Fibroblast of pulmonary artery (primary cell): Measurements from ENCODE around the gene CTNNA3.

ENCODE experiments used
- DNase-seq: peaks from one replicate; pipeline ENCODE4 v3.0.0-alpha.2; 2010; ENCODE audit warnings: low read depth
- H3K4me3 ChIP-seq: replicated peaks from 2 replicates; pipeline ENCODE4 v1.5.1; 2011; ENCODE audit warnings: low read depth, mild to moderate bottlenecking, control low read depth, low read length, moderate library complexity
- TF ChIP-seq, protein P1 (sequence below): IDR thresholded peaks from 2 replicates; pipeline ENCODE4 v1.5.1; 2011; ENCODE audit warnings: mild to moderate bottlenecking, control low read depth, low read length, inconsistent platforms; ENCODE audit errors: missing control alignments

Gene CTNNA3

DNA sequence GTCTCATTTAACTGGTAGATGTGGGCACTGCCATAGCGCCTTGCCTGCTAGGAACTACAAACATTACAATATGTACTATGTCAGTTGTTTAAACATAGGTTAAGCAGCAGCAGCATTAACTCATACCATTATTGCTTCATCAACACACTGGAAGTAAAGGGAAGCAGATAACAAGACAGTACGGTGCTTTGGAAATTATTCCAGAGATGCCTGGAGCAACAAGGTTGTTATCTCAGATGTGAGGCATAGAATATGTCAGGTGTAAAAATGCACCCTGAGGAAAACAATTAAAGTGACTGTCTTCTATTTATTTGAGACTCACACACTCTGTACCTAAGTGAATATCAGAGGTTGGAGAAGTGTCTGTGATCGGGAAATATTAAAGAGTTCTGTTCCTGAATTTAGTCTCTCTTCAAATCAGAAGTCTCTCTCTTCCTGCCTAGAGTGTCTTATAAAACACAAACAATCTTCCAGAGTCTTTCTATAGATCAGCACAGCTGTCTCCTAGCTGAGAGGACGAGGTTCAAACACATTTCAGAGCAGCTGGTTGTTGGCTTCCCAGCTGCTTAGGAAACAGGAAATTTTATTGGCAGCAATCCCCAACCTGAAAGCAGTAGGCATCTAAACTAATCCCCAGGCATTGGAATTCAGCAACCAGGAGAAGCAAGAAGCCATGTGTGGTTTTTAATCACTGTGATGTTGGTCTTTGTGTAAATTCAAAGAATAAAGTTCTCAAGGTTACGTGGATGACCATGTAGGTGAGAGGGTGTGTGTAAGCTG is 1764.5 kb downstream of the CTNNA3 start:
- no peak for DNase-seq
- H3K4me3 ChIP-seq = no peak overlapping the region
- TF ChIP-seq, protein P1, sequence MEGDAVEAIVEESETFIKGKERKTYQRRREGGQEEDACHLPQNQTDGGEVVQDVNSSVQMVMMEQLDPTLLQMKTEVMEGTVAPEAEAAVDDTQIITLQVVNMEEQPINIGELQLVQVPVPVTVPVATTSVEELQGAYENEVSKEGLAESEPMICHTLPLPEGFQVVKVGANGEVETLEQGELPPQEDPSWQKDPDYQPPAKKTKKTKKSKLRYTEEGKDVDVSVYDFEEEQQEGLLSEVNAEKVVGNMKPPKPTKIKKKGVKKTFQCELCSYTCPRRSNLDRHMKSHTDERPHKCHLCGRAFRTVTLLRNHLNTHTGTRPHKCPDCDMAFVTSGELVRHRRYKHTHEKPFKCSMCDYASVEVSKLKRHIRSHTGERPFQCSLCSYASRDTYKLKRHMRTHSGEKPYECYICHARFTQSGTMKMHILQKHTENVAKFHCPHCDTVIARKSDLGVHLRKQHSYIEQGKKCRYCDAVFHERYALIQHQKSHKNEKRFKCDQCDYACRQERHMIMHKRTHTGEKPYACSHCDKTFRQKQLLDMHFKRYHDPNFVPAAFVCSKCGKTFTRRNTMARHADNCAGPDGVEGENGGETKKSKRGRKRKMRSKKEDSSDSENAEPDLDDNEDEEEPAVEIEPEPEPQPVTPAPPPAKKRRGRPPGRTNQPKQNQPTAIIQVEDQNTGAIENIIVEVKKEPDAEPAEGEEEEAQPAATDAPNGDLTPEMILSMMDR = no peak

- DNase-seq = no peak
- TF ChIP-seq, protein P1 = no peak
- H3K4me3 ChIP-seq = no peak overlapping the region
Observed at GRCh38 chr10:65911151-65911835, 1784.7 kb downstream of the CTNNA3 start.

GRCh38 chr10:65910209-65910608 is 1785.8 kb downstream of the CTNNA3 start:
- no peak for DNase-seq
- no peak overlapping the region for H3K4me3 ChIP-seq
- TF ChIP-seq, protein P1 = no peak

- TF ChIP-seq, protein P1 = no peak
- no peak for DNase-seq
- no peak overlapping the region for H3K4me3 ChIP-seq
Observed at GRCh38 chr10:65907199-65907712, 1788.7 kb downstream of the CTNNA3 start.

DNA sequence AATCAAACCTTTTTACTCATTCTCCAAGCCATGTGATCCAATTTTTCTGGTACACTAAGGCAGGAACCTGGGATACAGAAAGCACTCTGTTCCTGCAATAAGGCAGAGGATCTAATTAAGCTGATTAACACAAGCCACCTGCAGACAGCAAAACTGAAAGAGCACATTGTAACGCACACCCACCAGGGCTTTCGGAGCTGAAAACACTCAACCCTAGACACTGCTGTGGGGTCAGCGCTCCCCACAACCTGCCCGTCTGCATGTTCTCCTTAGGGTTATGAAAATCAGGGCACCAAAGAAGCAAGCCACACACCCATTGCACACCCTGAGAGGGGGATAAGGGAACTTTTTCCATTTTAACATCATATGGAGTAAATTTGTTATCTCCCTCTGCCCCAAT is 1792.4 kb downstream of the CTNNA3 start:
- H3K4me3 ChIP-seq = no peak overlapping the region
- TF ChIP-seq, protein P1 = no peak
- DNase-seq = no peak

DNA sequence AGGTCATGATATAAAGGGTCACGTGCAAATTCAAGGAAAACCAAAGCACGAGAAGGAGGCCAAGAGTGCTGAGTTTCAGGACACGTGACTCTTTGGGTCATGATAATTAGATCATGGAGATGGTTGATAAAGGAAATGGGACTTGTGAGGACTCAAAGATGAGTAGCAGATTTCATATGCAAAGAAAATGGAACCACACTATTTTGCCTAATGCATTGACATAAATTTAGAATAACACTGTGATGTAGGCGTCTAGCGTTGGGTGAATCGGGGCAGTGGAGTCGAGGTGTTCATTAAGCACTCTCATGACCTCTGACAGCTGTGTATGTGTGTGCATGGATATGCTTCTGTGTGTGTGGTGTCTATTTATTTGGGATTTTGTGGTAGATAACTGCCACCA is 1795.7 kb downstream of the CTNNA3 start:
- no peak overlapping the region for H3K4me3 ChIP-seq
- TF ChIP-seq, protein P1 = no peak
- DNase-seq = no peak
